Measurements from ENCODE around the gene INS. TPM values are rescaled to one million over a fixed set of nuclear protein-coding genes. Genes with fewer than 3 reads are reported as not detected.

INS gene
- total and polyA plus RNA-seq, 2 of the 13 experiments (the other 11 are each of a cell fraction or from before 2014, with no cell fraction given) = not detected

DNA sequence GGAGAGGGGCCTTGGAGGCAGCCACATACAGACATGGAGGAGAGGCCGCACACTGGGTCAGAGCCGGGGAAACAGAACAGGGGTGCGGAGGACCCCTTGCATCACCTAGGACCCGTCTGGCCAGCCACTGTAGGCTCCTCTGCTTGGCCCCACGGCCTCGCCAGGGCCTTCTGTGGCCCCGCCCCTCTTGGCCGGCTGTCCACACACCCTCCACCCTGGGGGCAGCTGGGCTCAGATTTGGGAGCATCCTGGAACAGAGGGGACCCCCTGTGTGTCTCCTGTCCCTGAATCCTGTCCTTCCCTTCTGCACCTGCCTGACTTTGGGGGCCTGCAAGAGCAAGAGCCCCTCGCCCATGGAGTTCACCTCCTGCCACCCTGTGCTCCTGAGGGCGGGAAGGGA, 18.5 kb upstream of the INS start:
- TF ChIP-seq ZNF12 (CRISPR knock-in tag; IDR thresholded peaks at IDR 0.05) (no peak), ZFP82 (CRISPR knock-in tag; IDR thresholded peaks at IDR 0.05; ENCODE audit: borderline replicate concordance) (no peak), NFRKB (IDR thresholded peaks at IDR 0.05) (no peak), ZNF224 (CRISPR knock-in tag; IDR thresholded peaks at IDR 0.05) (no peak), MTF2 (CRISPR knock-in tag; IDR thresholded peaks at IDR 0.05; ENCODE audit: borderline replicate concordance) (no peak), ZNF530 (CRISPR knock-in tag; IDR thresholded peaks at IDR 0.05; ENCODE audit: low read depth) (no peak), HCFC1 (IDR thresholded peaks at IDR 0.05; ENCODE audit: low read depth, low read length) (no peak), TBL1XR1 (IDR thresholded peaks at IDR 0.05; ENCODE audit: borderline replicate concordance, low read length, partially characterized antibody) (no peak), CBX2 (IDR thresholded peaks at IDR 0.05; ENCODE audit: low read depth, low read length) (no peak), CBX2 (CRISPR knock-in tag; IDR thresholded peaks at IDR 0.05; ENCODE audit: low read depth) (no peak), POLR2A (IDR thresholded peaks at IDR 0.05; ENCODE audit: insufficient read depth in 1 of 2, low read depth in 2 of 2, low read length in 2 of 2) (no peak), SALL1 (CRISPR knock-in tag; IDR thresholded peaks at IDR 0.05) (no peak), ZNF10 (CRISPR knock-in tag; IDR thresholded peaks at IDR 0.05; ENCODE audit: borderline replicate concordance, low read depth) (no peak), ZNF616 (CRISPR knock-in tag; IDR thresholded peaks at IDR 0.05; ENCODE audit: low read depth) (no peak), SRY (CRISPR knock-in tag; IDR thresholded peaks at IDR 0.05) (no peak), HNF4G (IDR thresholded peaks at IDR 0.05; ENCODE audit: borderline replicate concordance, low read depth, low read length) (no peak), HNF4G (CRISPR knock-in tag; IDR thresholded peaks at IDR 0.05; ENCODE audit: borderline replicate concordance, low read depth) (no peak)
- TF ChIP-seq, protein P1, sequence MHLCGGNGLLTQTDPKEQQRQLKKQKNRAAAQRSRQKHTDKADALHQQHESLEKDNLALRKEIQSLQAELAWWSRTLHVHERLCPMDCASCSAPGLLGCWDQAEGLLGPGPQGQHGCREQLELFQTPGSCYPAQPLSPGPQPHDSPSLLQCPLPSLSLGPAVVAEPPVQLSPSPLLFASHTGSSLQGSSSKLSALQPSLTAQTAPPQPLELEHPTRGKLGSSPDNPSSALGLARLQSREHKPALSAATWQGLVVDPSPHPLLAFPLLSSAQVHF (CRISPR knock-in tag; IDR thresholded peaks at IDR 0.05) = no peak
- TF ChIP-seq, protein P2, sequence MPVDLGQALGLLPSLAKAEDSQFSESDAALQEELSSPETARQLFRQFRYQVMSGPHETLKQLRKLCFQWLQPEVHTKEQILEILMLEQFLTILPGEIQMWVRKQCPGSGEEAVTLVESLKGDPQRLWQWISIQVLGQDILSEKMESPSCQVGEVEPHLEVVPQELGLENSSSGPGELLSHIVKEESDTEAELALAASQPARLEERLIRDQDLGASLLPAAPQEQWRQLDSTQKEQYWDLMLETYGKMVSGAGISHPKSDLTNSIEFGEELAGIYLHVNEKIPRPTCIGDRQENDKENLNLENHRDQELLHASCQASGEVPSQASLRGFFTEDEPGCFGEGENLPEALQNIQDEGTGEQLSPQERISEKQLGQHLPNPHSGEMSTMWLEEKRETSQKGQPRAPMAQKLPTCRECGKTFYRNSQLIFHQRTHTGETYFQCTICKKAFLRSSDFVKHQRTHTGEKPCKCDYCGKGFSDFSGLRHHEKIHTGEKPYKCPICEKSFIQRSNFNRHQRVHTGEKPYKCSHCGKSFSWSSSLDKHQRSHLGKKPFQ (CRISPR knock-in tag; IDR thresholded peaks at IDR 0.05; ENCODE audit: insufficient replicate concordance) = no peak
- TF ChIP-seq, protein P3, sequence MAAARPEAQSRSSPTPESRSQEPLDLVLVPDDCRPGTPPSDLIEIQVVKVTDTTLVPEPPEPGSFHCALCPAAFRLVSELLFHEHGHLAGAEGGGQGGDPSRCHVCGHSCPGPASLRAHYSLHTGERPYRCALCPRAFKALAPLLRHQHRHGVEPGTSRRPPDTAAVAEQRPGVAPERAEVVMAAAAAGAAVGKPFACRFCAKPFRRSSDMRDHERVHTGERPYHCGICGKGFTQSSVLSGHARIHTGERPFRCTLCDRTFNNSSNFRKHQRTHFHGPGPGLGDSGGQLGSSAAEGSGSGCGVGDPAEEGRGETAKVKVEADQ (CRISPR knock-in tag; IDR thresholded peaks at IDR 0.05; ENCODE audit: borderline replicate concordance) = no peak
- TF ChIP-seq, protein P4, sequence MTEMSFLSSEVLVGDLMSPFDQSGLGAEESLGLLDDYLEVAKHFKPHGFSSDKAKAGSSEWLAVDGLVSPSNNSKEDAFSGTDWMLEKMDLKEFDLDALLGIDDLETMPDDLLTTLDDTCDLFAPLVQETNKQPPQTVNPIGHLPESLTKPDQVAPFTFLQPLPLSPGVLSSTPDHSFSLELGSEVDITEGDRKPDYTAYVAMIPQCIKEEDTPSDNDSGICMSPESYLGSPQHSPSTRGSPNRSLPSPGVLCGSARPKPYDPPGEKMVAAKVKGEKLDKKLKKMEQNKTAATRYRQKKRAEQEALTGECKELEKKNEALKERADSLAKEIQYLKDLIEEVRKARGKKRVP (CRISPR knock-in tag; IDR thresholded peaks at IDR 0.05) = no peak
- TF ChIP-seq, protein P5, sequence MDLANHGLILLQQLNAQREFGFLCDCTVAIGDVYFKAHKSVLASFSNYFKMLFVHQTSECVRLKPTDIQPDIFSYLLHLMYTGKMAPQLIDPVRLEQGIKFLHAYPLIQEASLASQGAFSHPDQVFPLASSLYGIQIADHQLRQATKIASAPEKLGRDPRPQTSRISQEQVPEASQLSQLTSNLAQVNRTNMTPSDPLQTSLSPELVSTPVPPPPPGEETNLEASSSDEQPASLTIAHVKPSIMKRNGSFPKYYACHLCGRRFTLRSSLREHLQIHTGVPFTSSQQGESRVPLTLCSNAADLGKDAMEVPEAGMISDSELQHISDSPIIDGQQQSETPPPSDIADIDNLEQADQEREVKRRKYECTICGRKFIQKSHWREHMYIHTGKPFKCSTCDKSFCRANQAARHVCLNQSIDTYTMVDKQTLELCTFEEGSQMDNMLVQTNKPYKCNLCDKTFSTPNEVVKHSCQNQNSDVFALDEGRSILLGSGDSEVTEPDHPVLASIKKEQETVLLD (CRISPR knock-in tag; IDR thresholded peaks at IDR 0.05; ENCODE audit: low read depth) = no peak
- no peak for FAIRE-seq
- H2AFZ ChIP-seq (ENCODE audit: low read length) = no peak overlapping the region
- H3K9me3 ChIP-seq (ENCODE audit: low read length) = no peaks in the 10 kb centered on the region
- H3K4me3 ChIP-seq (replicated peaks in 1 of 3; ENCODE audit: insufficient read depth in 1 of 3, low read depth in 2 of 3, low read length in 3 of 3) = no peak overlapping the region
- H3K4me1 ChIP-seq (ENCODE audit: insufficient read depth, low read length) = peaks cover 17% of the 10 kb centered on the region
- no peak for ATAC-seq
- no peaks in the 10 kb centered on the region for H3K36me3 ChIP-seq (replicated peaks in 1 of 2; ENCODE audit: control insufficient read depth in 1 of 2, insufficient read depth in 2 of 2, low read length in 2 of 2)
- no peaks in the 10 kb centered on the region for H3K79me2 ChIP-seq (ENCODE audit: insufficient read depth, low read length)
- intact Hi-C loops (cut with micrococcal nuclease; ENCODE audit: unreplicated experiment) = no loop called here
- H3K9ac ChIP-seq (ENCODE audit: insufficient read depth, low read depth, low read length) = no peak overlapping the region
- no TSS peak for BruUV-seq (replicated peaks)
- ChIA-PET CTCF (ENCODE audit: low intra/inter-chr PET ratio, low total read pairs) (no interaction called here), POLR2A (no interaction called here)
- H3K27me3 ChIP-seq (ENCODE audit: control insufficient read depth in 1 of 2, insufficient read depth in 2 of 2, low read length in 2 of 2) = peaks cover 16 to 66% of the 10 kb centered on the region in 2 experiments
- DNase-seq (ENCODE audit: low spot score) = no peak
- 52% methylated on average over 2 of the region's 10 CpGs for WGBS (ENCODE audit: low lambda C conversion rate)
- H3K4me2 ChIP-seq (ENCODE audit: low read depth, low read length) = no peak overlapping the region
- H4K20me1 ChIP-seq (ENCODE audit: insufficient read depth, low read length) = no peaks in the 10 kb centered on the region
- in situ Hi-C loops (cut with HindIII; ENCODE audit: extremely low pct_ligation_motif_present, low pct_unique_long_range_greater_than_20kb) = no loop called here
- no peak overlapping the region for H3K27ac ChIP-seq (ENCODE audit: extremely low read length, insufficient read depth, low read length)

Measured in HepG2 (cell line).